CD4-positive, alpha-beta T cell treated with Interleukin-17A for 1 hour (primary cell): ENCODE measurements around the gene OPCML.

Experiments
- DNase-seq: peaks from one replicate; pipeline ENCODE4 v3.0.0-alpha.2; 2020

The OPCML gene

GRCh38 chr11:132579136-132579535 lies 953.2 kb downstream of the OPCML start:
- no peak for DNase-seq

GRCh38 chr11:132578580-132578979 lies 953.7 kb downstream of the OPCML start:
- no peak for DNase-seq

DNA sequence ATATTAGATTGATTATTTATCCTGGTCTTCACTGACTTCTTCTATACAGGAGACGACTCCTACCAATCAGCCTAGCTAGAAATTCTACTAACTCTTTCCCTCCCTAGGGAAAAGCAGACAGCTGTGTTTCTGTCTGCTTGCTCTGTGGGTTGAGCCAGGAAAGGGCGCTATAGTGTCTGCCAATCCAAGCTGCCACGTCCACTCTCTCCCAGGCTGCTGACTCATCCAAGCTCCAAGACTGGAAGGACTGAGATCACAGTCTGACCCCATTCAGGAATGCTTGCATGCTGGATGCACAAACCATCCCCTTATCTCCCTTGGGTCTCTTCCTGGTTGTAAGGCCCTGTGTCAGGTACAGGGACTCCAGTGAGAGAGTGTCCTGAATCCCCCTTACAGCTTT lies 955.6 kb downstream of the OPCML start:
- DNase-seq, result no peak

DNA sequence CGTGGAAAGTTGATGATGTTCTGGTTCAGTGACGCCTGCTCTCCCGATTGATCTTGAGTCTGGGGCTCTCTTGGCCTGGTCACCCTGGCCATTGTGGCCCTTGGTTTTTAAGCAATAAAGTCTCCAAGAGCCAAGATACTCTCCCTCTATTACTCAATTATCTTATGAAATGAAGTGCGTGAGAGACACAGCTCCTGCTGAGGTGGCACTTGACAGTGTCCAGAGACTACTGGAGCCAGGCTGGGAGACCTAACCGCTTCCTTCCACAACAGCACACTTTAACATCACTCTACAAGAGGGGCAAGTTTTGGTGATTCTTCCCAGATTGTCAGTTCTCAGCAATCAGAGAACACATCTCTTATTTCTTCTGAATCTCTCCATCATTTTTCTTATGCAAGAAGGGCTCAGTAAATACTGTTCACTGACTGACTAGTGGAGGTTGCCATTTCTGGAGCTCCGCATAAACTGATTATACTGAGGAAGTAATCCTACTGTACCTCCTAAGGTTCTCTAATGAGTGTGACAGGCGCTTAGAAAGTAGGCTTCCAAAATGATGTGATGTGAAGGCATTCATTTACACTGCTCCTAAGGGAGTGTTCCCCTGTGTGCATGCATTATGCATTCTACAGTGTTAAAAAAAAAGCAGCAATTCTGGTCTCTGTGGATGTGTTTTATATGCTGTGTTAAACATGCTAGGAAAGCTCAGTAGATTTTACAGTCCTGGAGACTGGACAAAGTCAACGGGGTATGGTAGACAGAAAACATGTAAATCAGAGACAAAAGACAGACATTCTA lies 968.0 kb downstream of the OPCML start:
- DNase-seq, result no peak

- DNase-seq, result no peak
Measured at GRCh38 chr11:132563050-132563449, 969.3 kb downstream of the OPCML start.

- DNase-seq, result no peak
Measured at GRCh38 chr11:132561937-132562336, 970.4 kb downstream of the OPCML start.

- DNase-seq, result no peak
Measured at GRCh38 chr11:132559331-132560036, 972.8 kb downstream of the OPCML start.

- DNase-seq, result no peak
Measured at GRCh38 chr11:132556316-132556715, 976.0 kb downstream of the OPCML start.

DNA sequence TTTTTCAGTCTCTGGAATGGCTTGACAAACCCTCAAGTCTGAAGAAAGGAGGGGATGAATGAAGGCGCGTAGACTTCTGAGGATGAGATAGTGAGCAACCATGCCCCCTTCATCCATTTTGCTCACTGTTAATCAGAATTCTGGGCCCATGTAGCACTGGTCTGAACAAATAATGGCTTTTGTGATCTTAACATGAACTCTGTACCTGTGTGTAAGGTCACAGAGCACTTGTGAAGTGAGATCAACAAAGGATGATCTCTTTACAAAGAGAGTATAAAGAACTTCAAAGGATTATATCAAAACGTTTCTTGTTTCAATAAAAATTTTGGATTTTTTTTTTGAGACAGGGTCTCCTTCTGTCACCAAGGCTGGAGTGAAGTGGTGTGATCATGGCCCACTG lies 976.7 kb downstream of the OPCML start:
- no peak for DNase-seq

- no peak for DNase-seq
Measured at GRCh38 chr11:132551016-132551415, 981.3 kb downstream of the OPCML start.

DNA sequence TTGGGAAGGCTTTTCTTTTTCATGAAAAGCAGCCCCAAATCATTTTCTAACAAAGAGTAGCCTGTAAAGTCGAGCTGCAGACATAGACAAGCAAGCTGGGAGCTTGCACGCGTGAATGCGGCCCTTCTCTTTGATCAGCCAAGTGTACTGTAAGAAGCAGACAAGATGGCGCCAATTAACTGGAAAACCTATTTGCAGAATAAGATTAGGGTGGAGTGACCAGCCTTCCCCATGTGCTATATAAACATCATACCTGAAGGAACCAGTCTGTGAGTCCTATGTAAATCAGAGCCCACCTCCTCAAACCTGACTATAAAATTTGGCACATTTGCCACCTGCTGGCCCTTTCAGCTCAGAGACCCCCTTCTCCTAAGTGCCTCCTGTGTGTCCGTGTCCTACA lies 982.7 kb downstream of the OPCML start:
- no peak for DNase-seq

- no peak for DNase-seq
Measured at GRCh38 chr11:132549001-132549400, 983.3 kb downstream of the OPCML start.

- no peak for DNase-seq
Measured at GRCh38 chr11:132544007-132544406, 988.3 kb downstream of the OPCML start.

- DNase-seq, result no peak
Measured at GRCh38 chr11:132541794-132542193, 990.5 kb downstream of the OPCML start.

GRCh38 chr11:132540581-132540980 lies 991.7 kb downstream of the OPCML start:
- DNase-seq, result no peak

DNA sequence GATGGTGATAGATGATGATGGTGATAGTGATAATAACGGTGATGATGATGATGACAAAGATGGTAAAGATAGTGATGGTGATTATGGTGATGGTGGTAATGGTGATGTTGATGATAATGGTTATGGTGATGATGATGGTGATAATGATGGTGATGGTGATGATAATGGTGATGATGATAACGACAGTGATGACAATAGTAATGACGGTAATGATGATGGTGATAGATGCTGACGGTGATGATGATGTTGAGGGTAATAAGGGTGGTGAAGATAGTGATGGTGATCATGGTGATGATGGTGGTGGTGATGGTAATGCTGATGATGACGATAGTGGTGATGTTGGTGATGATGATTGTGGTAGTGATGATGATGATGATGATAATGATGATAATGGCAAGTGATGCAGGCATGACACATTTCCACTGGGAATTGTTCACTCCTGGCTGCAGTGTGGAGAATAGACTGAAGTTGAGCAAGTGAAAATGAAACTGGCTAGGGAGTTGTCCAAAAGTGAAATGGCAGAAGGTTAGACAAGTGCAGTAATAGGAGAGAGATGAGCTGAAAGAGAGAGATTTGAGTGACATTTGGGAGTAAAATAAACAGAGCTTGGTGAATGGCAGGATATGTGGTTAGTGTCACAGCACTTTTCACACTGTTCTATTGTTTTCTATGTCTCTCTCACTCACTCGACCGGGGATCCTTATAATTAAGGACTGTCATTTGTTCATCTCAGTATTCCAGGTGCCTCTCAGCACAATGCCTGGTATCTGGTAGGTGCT lies 992.5 kb downstream of the OPCML start:
- no peak for DNase-seq

- no peak for DNase-seq
Measured at GRCh38 chr11:132538642-132539041, 993.7 kb downstream of the OPCML start.

DNA sequence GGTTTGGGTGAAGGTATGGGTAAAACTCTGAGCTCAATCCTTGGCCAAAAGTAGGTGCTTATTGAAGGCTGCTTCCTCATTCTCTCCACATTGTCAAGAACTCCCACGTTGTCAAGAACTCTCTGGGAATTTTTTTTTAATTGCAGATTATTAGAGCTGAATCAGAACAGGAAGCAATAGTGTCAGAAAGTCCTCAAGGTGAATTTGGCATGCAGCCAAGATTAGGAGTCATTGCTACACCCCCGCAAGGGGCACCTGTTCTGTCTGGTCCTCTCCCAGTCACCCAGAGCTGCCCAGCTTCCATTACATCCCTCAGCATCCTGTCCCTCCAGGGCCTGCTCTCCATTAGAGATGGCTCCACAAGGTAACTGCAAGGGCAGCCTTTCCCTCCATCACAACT lies 996.5 kb downstream of the OPCML start:
- DNase-seq, result no peak

GRCh38 chr11:132531921-132532320 lies 1000.4 kb downstream of the OPCML start:
- no peak for DNase-seq

DNA sequence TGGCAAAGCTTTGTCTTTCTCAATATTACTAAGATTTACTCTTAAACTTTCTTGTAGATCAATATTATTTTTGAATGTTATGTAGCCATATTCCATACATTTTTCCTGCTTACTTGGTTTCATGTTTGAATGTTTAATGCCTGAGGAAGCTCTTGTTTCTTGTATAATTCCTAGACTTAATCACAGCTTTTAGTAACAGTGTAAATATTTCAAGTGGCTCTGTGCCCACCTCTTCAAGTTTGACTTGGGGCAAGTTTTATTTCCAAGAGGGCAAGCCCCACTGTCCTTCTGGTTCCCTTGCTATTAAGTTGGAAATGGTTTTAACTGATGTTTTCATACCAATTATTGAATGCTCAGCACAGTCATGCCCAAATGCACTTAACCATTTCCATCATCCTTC lies 1004.1 kb downstream of the OPCML start:
- no peak for DNase-seq

DNA sequence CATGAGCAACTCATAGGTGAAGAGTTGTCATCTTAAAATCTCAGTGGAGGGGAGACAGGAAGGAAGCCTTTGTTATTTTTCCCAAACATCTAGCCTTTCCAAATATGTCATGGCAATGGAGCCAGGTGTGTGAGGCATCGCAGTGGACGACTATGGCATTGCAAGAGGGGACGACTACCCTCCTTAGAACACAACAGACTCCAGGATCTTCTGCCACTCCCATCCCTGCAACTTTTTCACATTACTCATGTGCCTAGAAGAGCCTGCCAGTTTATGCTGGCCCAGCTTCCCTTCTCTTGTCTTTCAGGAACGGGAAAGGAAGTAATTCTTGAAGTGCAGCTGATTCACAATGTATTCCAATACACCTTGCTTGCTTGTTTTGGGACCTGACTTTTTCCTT lies 1008.4 kb downstream of the OPCML start:
- no peak for DNase-seq

DNA sequence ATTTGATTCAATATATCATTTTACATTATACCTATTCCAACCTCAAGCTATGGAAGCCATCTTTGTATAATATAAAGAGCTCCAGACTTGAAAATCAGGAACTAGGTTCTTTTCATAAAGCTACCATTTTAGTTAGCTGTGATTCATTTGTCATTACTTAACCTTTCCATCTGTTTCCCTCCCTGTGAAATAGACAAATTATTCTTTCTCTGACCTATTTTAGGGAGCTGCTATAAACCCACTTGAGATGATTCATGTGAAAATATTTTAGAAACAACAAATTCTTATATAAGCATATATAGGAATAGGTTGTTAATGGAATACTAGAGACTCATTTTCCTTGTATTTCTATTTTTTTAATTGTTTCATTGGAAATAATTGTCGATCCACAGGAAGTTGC lies 1012.1 kb downstream of the OPCML start:
- no peak for DNase-seq

GRCh38 chr11:132519241-132519815 lies 1013.0 kb downstream of the OPCML start:
- no peak for DNase-seq
